Right lobe of liver (tissue), 4 donors: Measurements from ENCODE around the gene CD72.
"Not testable (repeated sequence)": the region's sequence is repeated elsewhere in the genome, so short reads cannot be mapped to it uniquely, and the experiment has no call there.

ENCODE experiments used
- CTCF ChIP-seq, 4 donors: fragments of 200-600 bp in 3 of 4; fragments of 450-650 bp in 1 of 4; IDR thresholded peaks; one replicate each; pipeline versions ENCODE4 v1.5.1 to v1.8.0; 2016 to 2022; ENCODE audit warnings: antibody characterized with exemption in 4 of 4, mild to moderate bottlenecking in 2 of 4
- POLR2A ChIP-seq: fragments of 450-650 bp; IDR thresholded peaks from one replicate; pipeline ENCODE4 v1.6.1; 2017; ENCODE audit warnings: antibody characterized with exemption, mild to moderate bottlenecking
- donor health status: DM: no; HTN: no; CAD: no.
- donor health status: DM: no; HTN: no; CAD: no.
- donor health status: DM: no; HTN: yes; CAD: no.

- not testable (repeated sequence) for TF ChIP-seq POLR2A; CTCF (IDR thresholded peaks at IDR 0.05)
These were observed 27.5 kb upstream of the CD72 start for GRCh38 chr9:35645736-35646135.
